GM12873 (cell line): ENCODE measurements around the gene SNX13.

Experiments used
- CTCF ChIP-seq: IDR thresholded peaks from 2 replicates; pipeline ENCODE4 v1.5.1; 2012; ENCODE audit warnings: low read depth, mild to moderate bottlenecking, moderate library complexity, low read length, control low read depth; ENCODE audit not compliant: insufficient read depth; ENCODE audit errors: missing control alignments

The SNX13 gene, protein sequence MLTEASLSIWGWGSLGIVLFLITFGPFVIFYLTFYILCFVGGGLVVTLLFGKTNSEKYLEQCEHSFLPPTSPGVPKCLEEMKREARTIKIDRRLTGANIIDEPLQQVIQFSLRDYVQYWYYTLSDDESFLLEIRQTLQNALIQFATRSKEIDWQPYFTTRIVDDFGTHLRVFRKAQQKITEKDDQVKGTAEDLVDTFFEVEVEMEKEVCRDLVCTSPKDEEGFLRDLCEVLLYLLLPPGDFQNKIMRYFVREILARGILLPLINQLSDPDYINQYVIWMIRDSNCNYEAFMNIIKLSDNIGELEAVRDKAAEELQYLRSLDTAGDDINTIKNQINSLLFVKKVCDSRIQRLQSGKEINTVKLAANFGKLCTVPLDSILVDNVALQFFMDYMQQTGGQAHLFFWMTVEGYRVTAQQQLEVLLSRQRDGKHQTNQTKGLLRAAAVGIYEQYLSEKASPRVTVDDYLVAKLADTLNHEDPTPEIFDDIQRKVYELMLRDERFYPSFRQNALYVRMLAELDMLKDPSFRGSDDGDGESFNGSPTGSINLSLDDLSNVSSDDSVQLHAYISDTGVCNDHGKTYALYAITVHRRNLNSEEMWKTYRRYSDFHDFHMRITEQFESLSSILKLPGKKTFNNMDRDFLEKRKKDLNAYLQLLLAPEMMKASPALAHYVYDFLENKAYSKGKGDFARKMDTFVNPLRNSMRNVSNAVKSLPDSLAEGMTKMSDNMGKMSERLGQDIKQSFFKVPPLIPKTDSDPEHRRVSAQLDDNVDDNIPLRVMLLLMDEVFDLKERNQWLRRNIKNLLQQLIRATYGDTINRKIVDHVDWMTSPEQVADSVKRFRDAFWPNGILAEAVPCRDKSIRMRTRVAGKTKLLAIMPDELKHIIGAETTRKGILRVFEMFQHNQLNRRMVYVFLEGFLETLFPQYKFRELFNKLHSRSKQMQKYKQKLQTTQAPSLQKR

GRCh38 chr7:17940302-17940883 is at the start of gene SNX13:
Gene SNX13, minus strand, starts transcription at chr7:17940494. Its CDS starts 199 bp downstream, at chr7:17940295.
- peak; percentile 42 for TF ChIP-seq CTCF

GRCh38 chr7:17989546-17989945 is 49.3 kb upstream of the SNX13 start:
- TF ChIP-seq CTCF, result no peak

- no peak for TF ChIP-seq CTCF
Observed at GRCh38 chr7:17988858-17989257, 48.6 kb upstream of the SNX13 start.

GRCh38 chr7:17988141-17988540 is 47.8 kb upstream of the SNX13 start:
- TF ChIP-seq CTCF, result no peak

- no peak for TF ChIP-seq CTCF
Observed at GRCh38 chr7:17986851-17987250, 46.6 kb upstream of the SNX13 start.

DNA sequence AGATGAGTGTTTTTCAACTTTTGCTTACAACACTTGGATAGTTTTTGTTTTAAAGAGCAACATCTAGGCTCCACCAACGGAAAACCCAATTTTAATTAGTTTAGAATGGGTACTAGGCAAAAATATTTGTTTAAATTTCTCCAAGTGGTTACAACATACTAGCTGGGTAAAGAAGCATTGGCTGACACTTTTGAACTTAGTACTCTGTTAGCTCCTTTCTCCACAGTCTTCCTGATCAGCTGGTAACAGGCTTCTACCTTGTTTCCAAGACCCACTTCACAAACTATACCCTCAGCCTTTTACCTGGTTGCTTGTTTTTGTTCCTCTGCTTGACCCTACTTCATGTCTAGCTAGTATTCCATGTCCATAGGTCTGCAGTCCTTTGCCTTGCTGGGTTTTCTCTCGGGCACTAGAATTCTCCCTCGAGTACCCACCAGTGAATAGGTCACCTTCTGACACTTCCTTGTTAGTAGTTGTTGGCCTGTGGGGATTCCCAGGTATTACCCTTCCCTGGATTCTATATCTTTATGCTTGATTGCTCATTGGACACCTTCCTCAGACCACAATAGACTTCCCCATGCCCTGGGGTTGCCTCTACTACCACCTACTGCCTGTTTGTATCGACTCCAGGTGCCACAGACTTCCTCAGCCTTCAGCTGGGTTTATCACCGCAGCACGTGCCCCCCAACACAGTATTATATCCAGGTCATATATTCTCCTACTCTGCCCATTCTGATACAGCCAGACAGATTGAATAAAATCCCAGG is 45.4 kb upstream of the SNX13 start:
- no peak for TF ChIP-seq CTCF
